Gastrocnemius medialis (tissue), 4 donors: ENCODE data around the gene LRRC15. TPM values are rescaled to one million over a fixed set of nuclear protein-coding genes. Genes with fewer than 3 reads are reported as not detected.

Experiments used
- ATAC-seq, 2 donors: fragments of 150-250 bp; one replicate each; pipeline ENCODE4 v1.9.1; 2016
- DNase-seq, 2 donors: peaks; one replicate each; pipeline ENCODE4 v3.0.0-alpha.2; 2019
- H3K27ac ChIP-seq, 4 donors: fragments of 200-600 bp; sonication (generic); 1 replicate in 1 of 4; 2 replicates in 3 of 4; pipeline ENCODE4 v1.5.1; 2016 to 2018; ENCODE audit warnings: mild to moderate bottlenecking in 2 of 4, moderate library complexity in 1 of 4
- H3K27me3 ChIP-seq, 3 donors: fragments of 200-600 bp; sonication (generic) in 2 of 3; 1 replicate in 1 of 3; 2 replicates in 2 of 3; pipeline versions ENCODE4 v1.5.1 to v1.6.0; 2016 to 2019; ENCODE audit warnings: mild to moderate bottlenecking in 1 of 3, moderate library complexity in 1 of 3
- H3K36me3 ChIP-seq, 2 donors: fragments of 200-600 bp; sonication (generic) in 1 of 2; one replicate each; pipeline ENCODE4 v1.5.1; 2017 to 2018
- H3K4me1 ChIP-seq, 2 donors: fragments of 200-600 bp; sonication (generic) in 1 of 2; one replicate each; pipeline ENCODE4 v1.5.1; 2016 to 2017; ENCODE audit warnings: mild to moderate bottlenecking in 2 of 2
- H3K4me3 ChIP-seq, 4 donors: fragments of 200-600 bp; sonication (generic) in 3 of 4; 1 replicate in 1 of 4; 2 replicates in 3 of 4; pipeline ENCODE4 v1.5.1; 2016 to 2019; ENCODE audit warnings: mild to moderate bottlenecking in 2 of 4
- H3K9me3 ChIP-seq, 3 donors: fragments of 200-600 bp; sonication (generic) in 2 of 3; 1 replicate in 1 of 3; 2 replicates in 2 of 3; pipeline ENCODE4 v1.5.1; 2016 to 2019
- CTCF ChIP-seq, 5 experiments: fragments of 450-650 bp in 3 of 5; fragments of 200-600 bp in 2 of 5; sonication (generic) in 2 of 5; IDR thresholded peaks in 4 of 5; conservative IDR thresholded peaks in 1 of 5; 1 replicate in 4 of 5; 2 replicates in 1 of 5; pipeline ENCODE4 v1.5.1; 2016 to 2019; ENCODE audit warnings: antibody characterized with exemption in 5 of 5, mild to moderate bottlenecking in 3 of 5, moderate library complexity in 3 of 5
- POLR2A ChIP-seq, 2 donors: fragments of 450-650 bp; IDR thresholded peaks; one replicate each; pipeline ENCODE4 v1.6.1; 2017; ENCODE audit warnings: antibody characterized with exemption in 2 of 2, mild to moderate bottlenecking in 2 of 2, moderate library complexity in 2 of 2
- in situ Hi-C, 4 donors: fragments of 200-750 bp; cut with MboI; loops; one replicate each; pipeline versions ENCODE4 v1.15.0 to v1.8.0; 2017; ENCODE audit warnings: low sequenced_read_pairs in 4 of 4
- intact Hi-C: fragments of 100-400 bp; cut with DNase I; formaldehyde crosslinking; loops from one replicate; pipeline ENCODE4 v1.15.1; 2023; ENCODE audit warnings: low total_unique reads
- total RNA-seq, 4 donors: library from RNA; depleted of rRNA; stranded (reverse); fragments of >200 nt; gene quantifications; one replicate each; pipeline versions ENCODE4 v1.1.0 to v1.2.3, GENCODE V29; 2016

Gene LRRC15
- total RNA-seq, 4 donors from 2014 or later = 0.05 TPM; not detected in 3

- DNase-seq = no peak
- intact Hi-C loops (no loop called here), in situ Hi-C loops (no loop called here)
- H3K9me3 ChIP-seq = no peaks in the 10 kb centered on the region
- TF ChIP-seq CTCF (IDR thresholded peaks at IDR 0.05 in 4 of 5, conservative IDR thresholded peaks at IDR 0.05 in 1 of 5) (no peak), POLR2A (IDR thresholded peaks at IDR 0.05) (no peak)
- no peaks in the 10 kb centered on the region for H3K36me3 ChIP-seq
- H3K4me1 ChIP-seq = no peaks in the 10 kb centered on the region
- peaks cover 13 to 26% (median 22%) of the 10 kb centered on the region in 3 donors for H3K27me3 ChIP-seq
- ATAC-seq = no peak
- H3K4me3 ChIP-seq = no peak overlapping the region
- no peak overlapping the region for H3K27ac ChIP-seq
Observed at GRCh38 chr3:194373028-194373427, 3.5 kb upstream of the LRRC15 start.

- DNase-seq (no peak), ATAC-seq (no peak)
- in situ Hi-C loops (no loop called here), intact Hi-C loops (no loop called here)
- H3K4me3 ChIP-seq = no peak overlapping the region
- no peaks in the 10 kb centered on the region for H3K9me3 ChIP-seq
- H3K36me3 ChIP-seq = no peaks in the 10 kb centered on the region
- H3K27ac ChIP-seq = no peak overlapping the region
- H3K4me1 ChIP-seq = no peaks in the 10 kb centered on the region
- TF ChIP-seq POLR2A (IDR thresholded peaks at IDR 0.05) = no peak
- TF ChIP-seq CTCF (IDR thresholded peaks at IDR 0.05 in 4 of 5, conservative IDR thresholded peaks at IDR 0.05 in 1 of 5) = no peak
- peaks cover 8 to 29% (median 10%) of the 10 kb centered on the region in 3 donors for H3K27me3 ChIP-seq
Observed at GRCh38 chr3:194370753-194371152, 1.2 kb upstream of the LRRC15 start.

- Histone ChIP-seq H3K27ac (no peak overlapping the region), H3K36me3 (no peaks in the 10 kb centered on the region), H3K27me3 (peaks cover 8 to 29% (median 10%) of the 10 kb centered on the region in 3 donors), H3K4me1 (peaks cover 0 to 12% of the 10 kb centered on the region in 2 donors), H3K9me3 (no peaks in the 10 kb centered on the region), H3K4me3 (no peak overlapping the region)
- intact Hi-C loops = no loop called here
- no peak for ATAC-seq
- no peak for DNase-seq
- in situ Hi-C loops = no loop called here
- TF ChIP-seq CTCF (IDR thresholded peaks at IDR 0.05 in 4 of 5, conservative IDR thresholded peaks at IDR 0.05 in 1 of 5) (no peak), POLR2A (IDR thresholded peaks at IDR 0.05) (no peak)
Observed at GRCh38 chr3:194368918-194369317, 625 bp downstream of the LRRC15 start.

GRCh38 chr3:194367992-194368841 lies 1.3 kb downstream of the LRRC15 start:
- H3K4me1 ChIP-seq = peaks cover 0 to 12% of the 10 kb centered on the region in 2 donors
- no peaks in the 10 kb centered on the region for H3K9me3 ChIP-seq
- in situ Hi-C loops = no loop called here
- peaks cover 8 to 29% (median 10%) of the 10 kb centered on the region in 3 donors for H3K27me3 ChIP-seq
- no peaks in the 10 kb centered on the region for H3K36me3 ChIP-seq
- intact Hi-C loops = no loop called here
- DNase-seq = no peak
- no peak for ATAC-seq
- no peak for TF ChIP-seq CTCF (IDR thresholded peaks at IDR 0.05 in 4 of 5, conservative IDR thresholded peaks at IDR 0.05 in 1 of 5)
- no peak for TF ChIP-seq POLR2A (IDR thresholded peaks at IDR 0.05)
- no peak overlapping the region for H3K4me3 ChIP-seq
- no peak overlapping the region for H3K27ac ChIP-seq
